Cardiac fibroblast (primary cell): Measurements from ENCODE around the gene FAM162A.

ENCODE experiments used
- DNase-seq, 2 donors: peaks; one replicate each; pipeline versions ENCODE4 v3.0.0 to v3.0.0-alpha.2; 2010; ENCODE audit warnings: low read depth in 2 of 2
- H3K4me3 ChIP-seq, 2 donors: replicated peaks in 1 of 2; 1 replicate in 1 of 2; 2 replicates in 1 of 2; pipeline ENCODE4 v1.5.1; 2011; ENCODE audit warnings: low read depth in 2 of 2, low read length in 2 of 2, mild to moderate bottlenecking in 2 of 2, moderate library complexity in 1 of 2
- TF ChIP-seq, protein P1 (sequence below): IDR thresholded peaks from one replicate; pipeline ENCODE4 v1.5.1; 2011; ENCODE audit warnings: low read depth, mild to moderate bottlenecking, low read length, inconsistent platforms

The FAM162A gene

DNA sequence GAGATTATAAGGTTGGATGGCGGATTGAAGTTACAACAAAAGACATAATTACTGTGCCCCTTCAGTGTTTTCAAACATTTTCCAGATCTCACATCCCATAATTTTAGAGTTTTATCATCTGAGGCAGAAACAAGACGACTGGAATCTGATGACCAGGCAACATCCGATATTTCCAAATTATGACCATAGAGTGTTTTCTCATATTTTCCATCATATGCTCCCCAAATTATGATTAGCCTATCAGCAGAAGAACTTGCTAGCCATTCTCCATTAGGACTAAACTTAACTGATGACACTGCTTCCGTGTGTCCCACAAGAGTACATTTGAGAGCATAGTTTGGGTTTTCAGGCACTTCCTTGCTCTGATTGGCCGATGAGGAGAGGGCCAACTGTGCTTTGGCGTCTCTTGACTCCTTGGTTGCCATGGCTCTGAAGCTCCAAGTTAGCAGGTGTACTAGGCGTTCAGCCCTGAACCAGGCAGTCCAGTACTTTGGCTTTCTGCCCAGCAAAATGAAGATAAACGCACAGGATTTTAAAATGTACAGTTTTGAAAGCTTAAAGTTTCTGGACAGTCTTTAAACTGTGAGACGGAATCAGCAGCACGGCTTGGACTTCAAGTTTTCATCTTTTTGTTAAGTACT lies 31.2 kb downstream of the FAM162A start:
- H3K4me3 ChIP-seq, result peak overlapping the region; percentile 84 to 85
- TF ChIP-seq, protein P1, sequence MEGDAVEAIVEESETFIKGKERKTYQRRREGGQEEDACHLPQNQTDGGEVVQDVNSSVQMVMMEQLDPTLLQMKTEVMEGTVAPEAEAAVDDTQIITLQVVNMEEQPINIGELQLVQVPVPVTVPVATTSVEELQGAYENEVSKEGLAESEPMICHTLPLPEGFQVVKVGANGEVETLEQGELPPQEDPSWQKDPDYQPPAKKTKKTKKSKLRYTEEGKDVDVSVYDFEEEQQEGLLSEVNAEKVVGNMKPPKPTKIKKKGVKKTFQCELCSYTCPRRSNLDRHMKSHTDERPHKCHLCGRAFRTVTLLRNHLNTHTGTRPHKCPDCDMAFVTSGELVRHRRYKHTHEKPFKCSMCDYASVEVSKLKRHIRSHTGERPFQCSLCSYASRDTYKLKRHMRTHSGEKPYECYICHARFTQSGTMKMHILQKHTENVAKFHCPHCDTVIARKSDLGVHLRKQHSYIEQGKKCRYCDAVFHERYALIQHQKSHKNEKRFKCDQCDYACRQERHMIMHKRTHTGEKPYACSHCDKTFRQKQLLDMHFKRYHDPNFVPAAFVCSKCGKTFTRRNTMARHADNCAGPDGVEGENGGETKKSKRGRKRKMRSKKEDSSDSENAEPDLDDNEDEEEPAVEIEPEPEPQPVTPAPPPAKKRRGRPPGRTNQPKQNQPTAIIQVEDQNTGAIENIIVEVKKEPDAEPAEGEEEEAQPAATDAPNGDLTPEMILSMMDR, result no peak
- DNase-seq, result peak; percentile 40 to 51

- peak; percentile 98 to 99 for DNase-seq
- peak within 1 kb of the TSS; percentile 84 to 85 for H3K4me3 ChIP-seq
- TF ChIP-seq, protein P1, result no peak
Observed at GRCh38 chr3:122415762-122416654, 32.0 kb downstream of the FAM162A start, which contains the start of gene WDR5B. Gene WDR5B (minus strand): TSS chr3:122416062. CDS start chr3:122415528, 534 bp downstream.

DNA sequence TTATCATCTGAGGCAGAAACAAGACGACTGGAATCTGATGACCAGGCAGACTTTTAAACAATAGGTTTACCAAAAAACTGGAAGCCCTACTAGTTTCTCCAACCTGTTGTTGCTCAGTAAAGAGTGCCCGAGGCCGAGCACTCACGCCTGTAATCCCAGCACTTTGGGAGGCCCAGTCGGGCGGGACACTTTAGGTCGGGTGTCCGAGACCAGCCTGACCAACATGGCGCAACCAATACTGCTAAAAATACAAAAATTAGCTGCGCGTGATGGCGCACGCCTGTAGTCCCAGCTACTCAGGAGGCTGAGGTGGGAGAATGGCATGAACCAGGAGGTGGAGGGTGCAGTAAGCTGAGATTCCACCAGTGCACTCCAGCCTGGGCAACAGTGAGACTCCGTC lies 33.0 kb downstream of the FAM162A start:
- H3K4me3 ChIP-seq, result peak overlapping the region; percentile 84 to 85
- no peak for DNase-seq
- TF ChIP-seq, protein P1, result no peak

- no peak for DNase-seq
- TF ChIP-seq, protein P1, result no peak
- no peak overlapping the region for H3K4me3 ChIP-seq
Observed at GRCh38 chr3:122421101-122421500, 37.1 kb downstream of the FAM162A start.

DNA sequence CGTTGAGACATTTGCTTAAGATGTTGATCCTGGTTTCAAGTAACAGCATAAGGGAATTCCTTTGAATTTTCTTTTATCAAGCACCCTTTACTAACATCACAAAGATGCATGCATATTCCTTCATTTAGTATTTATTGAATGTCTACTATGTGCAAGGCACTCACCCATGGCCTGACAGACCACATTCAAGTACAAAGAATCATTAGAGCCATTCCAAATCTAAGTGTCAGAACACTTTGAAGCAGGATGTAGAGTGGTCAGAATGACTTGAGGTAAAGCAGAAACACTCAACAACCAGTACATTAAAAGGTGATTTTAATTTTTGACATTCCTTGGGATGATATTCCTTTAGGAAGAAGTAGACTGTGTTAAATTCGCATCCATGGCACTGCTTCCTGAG lies 37.9 kb downstream of the FAM162A start:
- TF ChIP-seq, protein P1, result no peak
- H3K4me3 ChIP-seq, result no peak overlapping the region
- DNase-seq, result no peak

DNA sequence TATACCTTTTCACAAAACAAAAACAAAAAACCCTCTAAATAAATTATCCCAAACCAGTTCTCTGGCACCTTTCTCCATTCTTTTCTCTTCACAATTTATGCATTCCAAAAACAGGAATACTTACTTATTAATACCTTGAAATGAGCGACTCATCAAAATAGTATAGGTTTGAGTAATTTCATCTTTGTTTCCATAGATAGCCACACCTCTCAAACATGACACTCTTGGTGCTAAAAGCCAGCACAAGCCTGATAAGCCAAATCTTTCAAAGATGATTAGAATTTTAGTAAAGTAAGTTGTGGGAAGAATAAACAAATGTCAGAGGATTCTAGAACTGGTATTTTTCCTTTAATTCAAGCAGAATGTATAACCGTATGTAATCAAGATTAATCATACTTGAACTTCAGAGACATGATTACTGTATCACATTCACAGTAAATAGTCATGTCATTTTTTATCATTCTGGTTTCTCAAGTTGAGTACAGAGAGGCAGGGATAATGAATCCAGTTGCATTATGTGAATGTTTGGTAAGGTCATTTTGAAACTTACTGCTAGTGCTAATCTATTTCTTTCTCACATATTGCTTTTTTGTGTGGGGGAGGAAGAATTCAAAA lies 44.0 kb downstream of the FAM162A start:
- TF ChIP-seq, protein P1, result no peak
- peak in 1 of 2 donors; percentile 11 for DNase-seq
- no peak overlapping the region for H3K4me3 ChIP-seq
